Measurements from ENCODE around the gene FIGNL1. TPM values are rescaled to one million over a fixed set of nuclear protein-coding genes. Genes with fewer than 3 reads are reported as not detected.

The FIGNL1 gene
- total RNA-seq, 1 experiment from 2014 or later: 28.1 TPM

DNA sequence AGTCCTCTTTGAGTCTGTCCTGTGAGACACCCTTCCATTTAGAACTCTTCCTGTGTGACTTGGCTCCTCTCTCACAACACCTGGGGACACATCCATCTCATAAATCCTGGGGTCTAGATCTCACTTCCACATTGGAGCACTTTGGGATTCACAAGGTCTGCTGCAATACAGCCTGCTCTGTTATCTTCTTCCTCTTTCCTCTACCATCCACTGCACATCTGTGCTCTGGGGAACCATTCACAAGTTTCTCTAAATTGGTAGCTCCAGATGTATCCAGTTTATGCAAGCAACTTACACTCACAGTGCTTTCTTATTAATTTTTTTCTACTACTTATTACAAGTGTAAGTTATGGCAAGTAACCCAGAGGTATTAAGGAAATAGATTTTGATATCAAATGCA is 5.5 kb upstream of the FIGNL1 start:
- no peak overlapping the region for H2AFZ ChIP-seq (ENCODE audit: low read depth, low read length, poor library complexity, severe bottlenecking)
- no peaks in the 10 kb centered on the region for H3K36me3 ChIP-seq (ENCODE audit: control insufficient read depth in 1 of 2, insufficient read depth in 2 of 2, low read length in 2 of 2)
- no peaks in the 10 kb centered on the region for H3K9me3 ChIP-seq (ENCODE audit: control insufficient read depth in 1 of 2, insufficient read depth in 1 of 2, low read depth in 1 of 2, low read length in 2 of 2)
- ATAC-seq (no peak), DNase-seq (ENCODE audit: low read depth, low spot score) (no peak)
- H3K27ac ChIP-seq (ENCODE audit: low read depth, low read length): no peak overlapping the region
- ChIA-PET POLR2A (no interaction called here), RAD21 (ENCODE audit: low non-redundant PET in 1 of 2, low total read pairs in 2 of 2, uncharacterized antibody in 2 of 2, unreplicated experiment in 2 of 2) (no interaction called here), CTCF (no interaction called here)
- TF ChIP-seq POLR2A (IDR thresholded peaks at IDR 0.05; ENCODE audit: borderline replicate concordance, extremely low read depth, insufficient read depth, insufficient read length) (no peak), FOSL1 (IDR thresholded peaks at IDR 0.05; ENCODE audit: low read depth) (no peak), ELF1 (IDR thresholded peaks at IDR 0.05; ENCODE audit: borderline replicate concordance, low read depth) (no peak), EZH2 (IDR thresholded peaks at IDR 0.05) (no peak), SRF (IDR thresholded peaks at IDR 0.05; ENCODE audit: low read depth) (no peak), CEBPB (IDR thresholded peaks at IDR 0.05; ENCODE audit: low read depth) (no peak), EGR1 (IDR thresholded peaks at IDR 0.05; ENCODE audit: low read depth) (no peak), JUND (IDR thresholded peaks at IDR 0.05) (no peak), EZH2phosphoT487 (IDR thresholded peaks at IDR 0.05; ENCODE audit: borderline replicate concordance) (no peak), RAD21 (IDR thresholded peaks at IDR 0.05; ENCODE audit: low read depth) (no peak), TCF7L2 (IDR thresholded peaks at IDR 0.05; ENCODE audit: borderline replicate concordance, extremely low read depth, insufficient read depth, insufficient read length) (no peak), CBX3 (IDR thresholded peaks at IDR 0.05; ENCODE audit: low read depth) (no peak)
- TF ChIP-seq, protein P1, sequence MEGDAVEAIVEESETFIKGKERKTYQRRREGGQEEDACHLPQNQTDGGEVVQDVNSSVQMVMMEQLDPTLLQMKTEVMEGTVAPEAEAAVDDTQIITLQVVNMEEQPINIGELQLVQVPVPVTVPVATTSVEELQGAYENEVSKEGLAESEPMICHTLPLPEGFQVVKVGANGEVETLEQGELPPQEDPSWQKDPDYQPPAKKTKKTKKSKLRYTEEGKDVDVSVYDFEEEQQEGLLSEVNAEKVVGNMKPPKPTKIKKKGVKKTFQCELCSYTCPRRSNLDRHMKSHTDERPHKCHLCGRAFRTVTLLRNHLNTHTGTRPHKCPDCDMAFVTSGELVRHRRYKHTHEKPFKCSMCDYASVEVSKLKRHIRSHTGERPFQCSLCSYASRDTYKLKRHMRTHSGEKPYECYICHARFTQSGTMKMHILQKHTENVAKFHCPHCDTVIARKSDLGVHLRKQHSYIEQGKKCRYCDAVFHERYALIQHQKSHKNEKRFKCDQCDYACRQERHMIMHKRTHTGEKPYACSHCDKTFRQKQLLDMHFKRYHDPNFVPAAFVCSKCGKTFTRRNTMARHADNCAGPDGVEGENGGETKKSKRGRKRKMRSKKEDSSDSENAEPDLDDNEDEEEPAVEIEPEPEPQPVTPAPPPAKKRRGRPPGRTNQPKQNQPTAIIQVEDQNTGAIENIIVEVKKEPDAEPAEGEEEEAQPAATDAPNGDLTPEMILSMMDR (IDR thresholded peaks at IDR 0.05 in 2 of 3, conservative IDR thresholded peaks at IDR 0.05 in 1 of 3; ENCODE audit: borderline replicate concordance in 1 of 3, insufficient read depth in 1 of 3, low read depth in 2 of 3, low read length in 2 of 3): no peak
- TF ChIP-seq, protein P2, sequence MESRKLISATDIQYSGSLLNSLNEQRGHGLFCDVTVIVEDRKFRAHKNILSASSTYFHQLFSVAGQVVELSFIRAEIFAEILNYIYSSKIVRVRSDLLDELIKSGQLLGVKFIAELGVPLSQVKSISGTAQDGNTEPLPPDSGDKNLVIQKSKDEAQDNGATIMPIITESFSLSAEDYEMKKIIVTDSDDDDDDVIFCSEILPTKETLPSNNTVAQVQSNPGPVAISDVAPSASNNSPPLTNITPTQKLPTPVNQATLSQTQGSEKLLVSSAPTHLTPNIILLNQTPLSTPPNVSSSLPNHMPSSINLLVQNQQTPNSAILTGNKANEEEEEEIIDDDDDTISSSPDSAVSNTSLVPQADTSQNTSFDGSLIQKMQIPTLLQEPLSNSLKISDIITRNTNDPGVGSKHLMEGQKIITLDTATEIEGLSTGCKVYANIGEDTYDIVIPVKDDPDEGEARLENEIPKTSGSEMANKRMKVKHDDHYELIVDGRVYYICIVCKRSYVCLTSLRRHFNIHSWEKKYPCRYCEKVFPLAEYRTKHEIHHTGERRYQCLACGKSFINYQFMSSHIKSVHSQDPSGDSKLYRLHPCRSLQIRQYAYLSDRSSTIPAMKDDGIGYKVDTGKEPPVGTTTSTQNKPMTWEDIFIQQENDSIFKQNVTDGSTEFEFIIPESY (IDR thresholded peaks at IDR 0.05; ENCODE audit: extremely low read depth, insufficient replicate concordance, low read length): no peak
- TF ChIP-seq, protein P3, sequence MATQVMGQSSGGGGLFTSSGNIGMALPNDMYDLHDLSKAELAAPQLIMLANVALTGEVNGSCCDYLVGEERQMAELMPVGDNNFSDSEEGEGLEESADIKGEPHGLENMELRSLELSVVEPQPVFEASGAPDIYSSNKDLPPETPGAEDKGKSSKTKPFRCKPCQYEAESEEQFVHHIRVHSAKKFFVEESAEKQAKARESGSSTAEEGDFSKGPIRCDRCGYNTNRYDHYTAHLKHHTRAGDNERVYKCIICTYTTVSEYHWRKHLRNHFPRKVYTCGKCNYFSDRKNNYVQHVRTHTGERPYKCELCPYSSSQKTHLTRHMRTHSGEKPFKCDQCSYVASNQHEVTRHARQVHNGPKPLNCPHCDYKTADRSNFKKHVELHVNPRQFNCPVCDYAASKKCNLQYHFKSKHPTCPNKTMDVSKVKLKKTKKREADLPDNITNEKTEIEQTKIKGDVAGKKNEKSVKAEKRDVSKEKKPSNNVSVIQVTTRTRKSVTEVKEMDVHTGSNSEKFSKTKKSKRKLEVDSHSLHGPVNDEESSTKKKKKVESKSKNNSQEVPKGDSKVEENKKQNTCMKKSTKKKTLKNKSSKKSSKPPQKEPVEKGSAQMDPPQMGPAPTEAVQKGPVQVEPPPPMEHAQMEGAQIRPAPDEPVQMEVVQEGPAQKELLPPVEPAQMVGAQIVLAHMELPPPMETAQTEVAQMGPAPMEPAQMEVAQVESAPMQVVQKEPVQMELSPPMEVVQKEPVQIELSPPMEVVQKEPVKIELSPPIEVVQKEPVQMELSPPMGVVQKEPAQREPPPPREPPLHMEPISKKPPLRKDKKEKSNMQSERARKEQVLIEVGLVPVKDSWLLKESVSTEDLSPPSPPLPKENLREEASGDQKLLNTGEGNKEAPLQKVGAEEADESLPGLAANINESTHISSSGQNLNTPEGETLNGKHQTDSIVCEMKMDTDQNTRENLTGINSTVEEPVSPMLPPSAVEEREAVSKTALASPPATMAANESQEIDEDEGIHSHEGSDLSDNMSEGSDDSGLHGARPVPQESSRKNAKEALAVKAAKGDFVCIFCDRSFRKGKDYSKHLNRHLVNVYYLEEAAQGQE (IDR thresholded peaks at IDR 0.05; ENCODE audit: low read depth): no peak
- TF ChIP-seq, protein P4, sequence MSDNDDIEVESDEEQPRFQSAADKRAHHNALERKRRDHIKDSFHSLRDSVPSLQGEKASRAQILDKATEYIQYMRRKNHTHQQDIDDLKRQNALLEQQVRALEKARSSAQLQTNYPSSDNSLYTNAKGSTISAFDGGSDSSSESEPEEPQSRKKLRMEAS (IDR thresholded peaks at IDR 0.05): no peak
- no peaks in the 10 kb centered on the region for H3K9me2 ChIP-seq (ENCODE audit: insufficient read depth)
- BruUV-seq (replicated peaks): no TSS peak
- H3K4me1 ChIP-seq (ENCODE audit: control insufficient read depth in 1 of 2, insufficient read depth in 2 of 2, low read length in 2 of 2): peaks cover 4% of the 10 kb centered on the region in 2 experiments; a peak in 3 of 4 replicates
- H3K79me2 ChIP-seq (ENCODE audit: insufficient read depth, low read length): no peaks in the 10 kb centered on the region
- intact Hi-C loops (cut with micrococcal nuclease): no loop called here
- no peaks in the 10 kb centered on the region for H4K20me1 ChIP-seq (ENCODE audit: insufficient read depth)
- no peak overlapping the region for H3K4me3 ChIP-seq (replicated peaks in 1 of 2; ENCODE audit: low read depth in 1 of 2, low read length in 2 of 2)
- no peak overlapping the region for H3K9ac ChIP-seq (ENCODE audit: low read length)
- H3K4me2 ChIP-seq (ENCODE audit: low read length): no peak overlapping the region
- peaks cover 30% of the 10 kb centered on the region for H3K27me3 ChIP-seq (ENCODE audit: insufficient read depth, low read length)

All from HCT116 (cell line).